Measurements from ENCODE around the gene SGO1.
A peak's percentile ranks its signal among the peaks of the same experiment; 100 is the strongest.

Gene SGO1

DNA sequence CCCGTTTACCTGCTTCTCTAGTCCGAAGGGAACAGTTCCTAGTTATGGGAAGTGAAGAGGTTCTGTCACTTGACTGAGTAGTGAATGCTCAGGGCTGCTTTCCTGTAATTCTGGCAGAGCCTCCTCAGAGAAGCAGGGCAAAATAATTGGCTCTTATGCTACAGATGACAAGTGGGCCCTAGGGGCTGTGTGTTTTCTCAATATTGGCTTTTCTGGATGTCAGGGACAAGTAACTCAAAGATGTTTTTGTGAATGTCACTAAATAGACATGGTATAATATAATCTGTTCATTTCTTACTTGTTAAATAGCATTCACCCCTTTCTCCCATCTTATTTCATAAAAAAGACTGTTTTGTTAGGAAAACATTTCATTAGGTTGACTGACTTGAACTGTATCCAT is 40.1 kb downstream of the SGO1 start:
- Histone ChIP-seq H3K27ac (ENCODE audit: low read length) (no peak overlapping the region), H3K4me3 (ENCODE audit: low read length) (no peak overlapping the region), H3K4me1 (ENCODE audit: low read length) (peaks cover 8% of the 10 kb centered on the region), H3K4me2 (ENCODE audit: low read length) (no peak overlapping the region), H3K9me3 (ENCODE audit: insufficient read depth, low read length) (no peaks in the 10 kb centered on the region), H4K20me1 (ENCODE audit: insufficient read depth, low read length) (no peaks in the 10 kb centered on the region), H3K27me3 (ENCODE audit: low read depth, low read length) (no peaks in the 10 kb centered on the region), H3K36me3 (replicated peaks; ENCODE audit: low read depth, low read length) (peaks cover 13% of the 10 kb centered on the region), H3K79me2 (ENCODE audit: low read length) (no peaks in the 10 kb centered on the region), H2AFZ (ENCODE audit: low read depth, low read length) (no peak overlapping the region), H3K9ac (ENCODE audit: low read length) (no peak overlapping the region)
- no peak for TF ChIP-seq EZH2phosphoT487 (IDR thresholded peaks at IDR 0.05; ENCODE audit: low read depth)

DNA sequence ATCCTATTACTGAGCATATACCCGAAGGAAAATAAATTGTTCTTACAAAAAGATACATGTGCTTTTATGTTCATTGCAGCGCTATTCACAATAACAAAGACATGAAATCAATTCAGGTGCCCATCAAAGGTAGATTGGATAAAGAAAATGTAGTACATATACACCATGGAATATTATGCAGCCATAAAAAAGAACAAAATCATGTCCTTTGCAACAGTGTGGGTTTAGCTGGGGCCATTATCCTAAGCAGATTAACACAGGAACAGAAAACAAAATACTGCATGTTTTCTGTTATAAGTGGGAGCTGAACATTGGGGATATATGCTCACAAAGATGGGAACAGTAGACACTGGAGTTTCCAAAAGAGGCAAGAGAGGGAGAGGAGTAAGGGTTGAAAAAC is 42.5 kb downstream of the SGO1 start:
- no peak for TF ChIP-seq EZH2phosphoT487 (IDR thresholded peaks at IDR 0.05; ENCODE audit: low read depth)
- TF ChIP-seq, protein P1, sequence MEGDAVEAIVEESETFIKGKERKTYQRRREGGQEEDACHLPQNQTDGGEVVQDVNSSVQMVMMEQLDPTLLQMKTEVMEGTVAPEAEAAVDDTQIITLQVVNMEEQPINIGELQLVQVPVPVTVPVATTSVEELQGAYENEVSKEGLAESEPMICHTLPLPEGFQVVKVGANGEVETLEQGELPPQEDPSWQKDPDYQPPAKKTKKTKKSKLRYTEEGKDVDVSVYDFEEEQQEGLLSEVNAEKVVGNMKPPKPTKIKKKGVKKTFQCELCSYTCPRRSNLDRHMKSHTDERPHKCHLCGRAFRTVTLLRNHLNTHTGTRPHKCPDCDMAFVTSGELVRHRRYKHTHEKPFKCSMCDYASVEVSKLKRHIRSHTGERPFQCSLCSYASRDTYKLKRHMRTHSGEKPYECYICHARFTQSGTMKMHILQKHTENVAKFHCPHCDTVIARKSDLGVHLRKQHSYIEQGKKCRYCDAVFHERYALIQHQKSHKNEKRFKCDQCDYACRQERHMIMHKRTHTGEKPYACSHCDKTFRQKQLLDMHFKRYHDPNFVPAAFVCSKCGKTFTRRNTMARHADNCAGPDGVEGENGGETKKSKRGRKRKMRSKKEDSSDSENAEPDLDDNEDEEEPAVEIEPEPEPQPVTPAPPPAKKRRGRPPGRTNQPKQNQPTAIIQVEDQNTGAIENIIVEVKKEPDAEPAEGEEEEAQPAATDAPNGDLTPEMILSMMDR (IDR thresholded peaks at IDR 0.05; ENCODE audit: low read depth, low read length): no peak
- H3K4me2 ChIP-seq (ENCODE audit: low read length): no peak overlapping the region
- no peak overlapping the region for H3K4me3 ChIP-seq (ENCODE audit: low read length)
- H3K79me2 ChIP-seq (ENCODE audit: low read length): no peaks in the 10 kb centered on the region
- H3K36me3 ChIP-seq (replicated peaks; ENCODE audit: low read depth, low read length): peaks cover 8% of the 10 kb centered on the region
- no peak overlapping the region for H3K9ac ChIP-seq (ENCODE audit: low read length)
- peaks cover 14% of the 10 kb centered on the region for H3K4me1 ChIP-seq (ENCODE audit: low read length)
- H3K9me3 ChIP-seq (ENCODE audit: insufficient read depth, low read length): no peaks in the 10 kb centered on the region
- no peaks in the 10 kb centered on the region for H4K20me1 ChIP-seq (ENCODE audit: insufficient read depth, low read length)
- H2AFZ ChIP-seq (ENCODE audit: low read depth, low read length): no peak overlapping the region
- no peak overlapping the region for H3K27ac ChIP-seq (ENCODE audit: low read length)
- no peaks in the 10 kb centered on the region for H3K27me3 ChIP-seq (ENCODE audit: low read depth, low read length)

DNA sequence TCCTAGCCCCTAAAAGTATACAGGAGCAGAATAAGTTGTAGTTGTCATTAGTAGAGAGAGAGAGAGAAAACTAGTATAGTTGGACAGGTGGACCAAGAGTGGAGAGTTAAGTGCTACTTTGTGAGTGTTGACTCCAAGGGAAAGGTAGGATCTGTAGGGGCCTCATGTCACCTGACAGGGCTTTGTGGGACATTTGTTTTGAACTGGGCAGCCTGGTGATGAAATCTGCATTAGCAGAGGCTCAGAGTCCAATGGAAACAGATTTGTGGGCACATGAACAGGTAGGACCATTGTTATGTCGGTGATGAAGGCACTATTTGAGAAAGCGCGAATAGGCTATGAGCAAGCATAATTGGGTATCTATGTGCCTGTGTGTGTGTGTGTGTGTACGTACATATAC is 43.5 kb downstream of the SGO1 start:
- Histone ChIP-seq H3K4me1 (ENCODE audit: low read length) (peaks cover 14% of the 10 kb centered on the region), H3K27me3 (ENCODE audit: low read depth, low read length) (no peaks in the 10 kb centered on the region), H3K4me3 (ENCODE audit: low read length) (no peak overlapping the region), H3K27ac (ENCODE audit: low read length) (no peak overlapping the region), H3K4me2 (ENCODE audit: low read length) (no peak overlapping the region), H3K9me3 (ENCODE audit: insufficient read depth, low read length) (no peaks in the 10 kb centered on the region), H3K9ac (ENCODE audit: low read length) (no peak overlapping the region), H4K20me1 (ENCODE audit: insufficient read depth, low read length) (no peaks in the 10 kb centered on the region), H3K36me3 (replicated peaks; ENCODE audit: low read depth, low read length) (peaks cover 4% of the 10 kb centered on the region), H3K79me2 (ENCODE audit: low read length) (no peaks in the 10 kb centered on the region), H2AFZ (ENCODE audit: low read depth, low read length) (no peak overlapping the region)
- TF ChIP-seq, protein P1 (IDR thresholded peaks at IDR 0.05; ENCODE audit: low read depth, low read length): no peak
- no peak for TF ChIP-seq EZH2phosphoT487 (IDR thresholded peaks at IDR 0.05; ENCODE audit: low read depth)

DNA sequence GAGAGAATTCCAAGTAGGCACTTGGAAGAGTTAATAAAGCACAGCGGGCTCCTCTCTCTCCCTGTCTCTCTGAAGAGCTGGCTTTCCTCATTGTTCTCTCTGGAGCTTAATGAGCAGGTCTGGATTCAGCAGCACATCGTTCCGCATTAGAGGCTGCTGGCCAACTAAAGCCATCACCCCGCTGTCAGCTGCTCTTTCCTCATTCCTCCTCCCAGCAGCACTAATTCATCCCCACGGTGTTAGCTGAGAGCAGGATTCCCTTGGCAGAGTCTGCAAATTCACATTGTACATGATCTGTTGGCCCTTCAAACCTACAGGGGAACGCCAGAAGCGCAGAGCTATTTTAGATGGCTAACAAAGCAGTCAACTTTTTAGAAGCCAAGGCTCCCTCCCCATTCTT is 44.2 kb downstream of the SGO1 start:
- Histone ChIP-seq H3K4me3 (ENCODE audit: low read length) (no peak overlapping the region), H3K4me2 (ENCODE audit: low read length) (no peak overlapping the region), H3K79me2 (ENCODE audit: low read length) (no peaks in the 10 kb centered on the region), H3K4me1 (ENCODE audit: low read length) (peaks cover 14% of the 10 kb centered on the region), H3K36me3 (replicated peaks; ENCODE audit: low read depth, low read length) (peaks cover 4% of the 10 kb centered on the region), H3K9me3 (ENCODE audit: insufficient read depth, low read length) (no peaks in the 10 kb centered on the region), H3K27me3 (ENCODE audit: low read depth, low read length) (no peaks in the 10 kb centered on the region), H2AFZ (ENCODE audit: low read depth, low read length) (no peak overlapping the region), H3K9ac (ENCODE audit: low read length) (no peak overlapping the region), H3K27ac (ENCODE audit: low read length) (no peak overlapping the region), H4K20me1 (ENCODE audit: insufficient read depth, low read length) (no peaks in the 10 kb centered on the region)
- TF ChIP-seq, protein P1 (IDR thresholded peaks at IDR 0.05; ENCODE audit: low read depth, low read length): no peak
- no peak for TF ChIP-seq EZH2phosphoT487 (IDR thresholded peaks at IDR 0.05; ENCODE audit: low read depth)

DNA sequence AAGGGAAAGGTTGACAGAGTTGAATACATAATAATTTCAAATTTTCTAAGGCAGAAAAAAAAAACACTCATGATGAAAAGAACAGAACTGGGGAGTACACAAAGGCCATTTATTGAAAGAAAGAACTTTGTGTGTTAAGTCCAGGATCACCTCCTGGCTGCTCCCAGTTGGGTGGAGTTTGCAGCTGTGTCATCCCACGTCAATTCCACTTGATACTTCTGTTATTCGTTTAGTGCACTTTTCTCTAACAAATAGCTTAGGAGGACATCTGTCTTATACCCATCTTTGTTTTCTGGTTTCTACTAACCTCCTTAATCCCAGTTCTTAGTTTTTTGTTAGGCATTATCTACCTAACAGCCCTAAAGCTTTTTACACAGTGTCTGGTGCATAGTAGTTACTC is 44.7 kb downstream of the SGO1 start:
- Histone ChIP-seq H2AFZ (ENCODE audit: low read depth, low read length) (no peak overlapping the region), H3K4me1 (ENCODE audit: low read length) (peaks cover 14% of the 10 kb centered on the region), H3K27ac (ENCODE audit: low read length) (no peak overlapping the region), H3K79me2 (ENCODE audit: low read length) (no peaks in the 10 kb centered on the region), H3K4me3 (ENCODE audit: low read length) (no peak overlapping the region), H3K27me3 (ENCODE audit: low read depth, low read length) (no peaks in the 10 kb centered on the region), H4K20me1 (ENCODE audit: insufficient read depth, low read length) (no peaks in the 10 kb centered on the region), H3K36me3 (replicated peaks; ENCODE audit: low read depth, low read length) (peaks cover 4% of the 10 kb centered on the region), H3K9me3 (ENCODE audit: insufficient read depth, low read length) (no peaks in the 10 kb centered on the region), H3K4me2 (ENCODE audit: low read length) (peak overlapping the region; percentile 37), H3K9ac (ENCODE audit: low read length) (no peak overlapping the region)
- TF ChIP-seq, protein P1 (IDR thresholded peaks at IDR 0.05; ENCODE audit: low read depth, low read length): no peak
- no peak for TF ChIP-seq EZH2phosphoT487 (IDR thresholded peaks at IDR 0.05; ENCODE audit: low read depth)
